Fibroblast of skin of right quadriceps (primary cell): Measurements from ENCODE around the gene EPB41L1.

Source experiments
- DNase-seq: peaks from one replicate; pipeline ENCODE4 v3.0.0-alpha.2; 2013

EPB41L1 gene

DNA sequence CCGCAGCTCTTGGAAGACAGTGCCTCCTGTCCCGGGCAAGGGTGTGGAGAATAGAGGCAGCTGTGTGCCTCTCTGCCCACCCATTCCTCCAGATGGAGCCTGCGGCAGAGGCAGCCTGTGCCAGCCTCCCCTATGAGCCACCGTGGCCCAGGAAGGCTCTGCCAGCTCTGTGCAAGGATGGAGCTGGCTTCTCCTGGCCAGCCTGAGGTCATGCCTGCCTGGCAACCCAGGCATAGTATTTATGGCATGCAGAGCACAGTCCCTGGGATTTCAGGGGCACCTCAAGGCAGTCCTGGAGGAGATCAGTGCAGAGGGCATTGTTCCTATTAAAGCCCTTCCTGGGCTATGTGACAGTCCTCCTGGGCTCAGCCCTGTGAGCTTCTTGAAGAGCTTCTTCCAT, 1.5 kb downstream of the EPB41L1 start:
- DNase-seq = no peak

DNA sequence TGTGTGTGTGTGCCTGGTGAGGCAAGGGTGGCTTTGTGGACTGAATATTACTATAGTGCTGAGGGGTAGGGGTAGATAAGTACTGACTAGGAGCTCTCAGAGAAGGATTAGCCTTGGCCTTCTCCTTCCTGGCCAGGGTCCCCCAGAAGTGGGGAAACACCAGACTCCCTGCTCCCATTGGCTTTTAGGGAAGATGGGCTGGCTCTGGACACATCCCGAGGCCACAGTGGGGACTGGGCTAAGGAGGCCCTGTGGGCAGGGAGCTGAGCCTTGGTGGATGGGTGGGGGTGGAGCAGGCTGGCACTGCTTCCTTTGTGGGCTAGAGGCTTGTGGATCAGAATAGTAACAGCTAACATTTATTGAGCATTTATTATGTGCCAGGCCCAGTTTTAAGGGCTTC, 3.1 kb downstream of the EPB41L1 start:
- DNase-seq = no peak

- no peak for DNase-seq
Measured at GRCh38 chr20:36158160-36158741, 3.7 kb downstream of the EPB41L1 start.

GRCh38 chr20:36159833-36160232, 5.3 kb downstream of the EPB41L1 start:
- DNase-seq = no peak

- DNase-seq = no peak
Measured at GRCh38 chr20:36162272-36162966, 7.9 kb downstream of the EPB41L1 start.

DNA sequence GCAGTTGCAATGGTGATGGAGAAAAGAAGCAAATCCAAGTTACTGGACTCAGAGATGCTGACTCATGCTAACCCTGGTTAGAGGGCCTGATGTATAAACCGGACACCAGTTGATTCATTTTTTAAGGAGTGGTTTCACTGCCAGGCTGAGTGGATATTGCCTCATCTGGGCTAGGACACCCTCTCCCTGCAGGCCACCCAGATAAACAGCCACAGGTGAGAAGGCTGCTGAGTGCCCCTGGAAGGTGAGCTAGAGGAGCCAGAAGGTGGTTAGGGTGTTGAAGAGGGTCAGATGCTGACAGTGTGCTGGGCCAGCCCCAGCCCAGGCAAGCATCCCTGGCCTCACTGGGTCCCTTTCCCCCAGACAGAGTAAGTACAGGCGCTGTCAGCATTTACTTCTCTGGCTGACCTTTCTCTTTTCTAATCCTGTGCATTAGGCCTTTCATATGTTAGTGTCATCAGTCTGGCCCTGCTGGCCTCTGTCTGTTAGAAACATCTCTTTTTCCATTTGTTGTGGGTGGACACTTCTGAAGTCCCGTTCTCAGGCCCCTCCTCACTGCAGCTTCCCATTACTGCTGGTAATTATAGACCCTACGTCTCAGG, 13.5 kb downstream of the EPB41L1 start:
- DNase-seq = no peak

DNA sequence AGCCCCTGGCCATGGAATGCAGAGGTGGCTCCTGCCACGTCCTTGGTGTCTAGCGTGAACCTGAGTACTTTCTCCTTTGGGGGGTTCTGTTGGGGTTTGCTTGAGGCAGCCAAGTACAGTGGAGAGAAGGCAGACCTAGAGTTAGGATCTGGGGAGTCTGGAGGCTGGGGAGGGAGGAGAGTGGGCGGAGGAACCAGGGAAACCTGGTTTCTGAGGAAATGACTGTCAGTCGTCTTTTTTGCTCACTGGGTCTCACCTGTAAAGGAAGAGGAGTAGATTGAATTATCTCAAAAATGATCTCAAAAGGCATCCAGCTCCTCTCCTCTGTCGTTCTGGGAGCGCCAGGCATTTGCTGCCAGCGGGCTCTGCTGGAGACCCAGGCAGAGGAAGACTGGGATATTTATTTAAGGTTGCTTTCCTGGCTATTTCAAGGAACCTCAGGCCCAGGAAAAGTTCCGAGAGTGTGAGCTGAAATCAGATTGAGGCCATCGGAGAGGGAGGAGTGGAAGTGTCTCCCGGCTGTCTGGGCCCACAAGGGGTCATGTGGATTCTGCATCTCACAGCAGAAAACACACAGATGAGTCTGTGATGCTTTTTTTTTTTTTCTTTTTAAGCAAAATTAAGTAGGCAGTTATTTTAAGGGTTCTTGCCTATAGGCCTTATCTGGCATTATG, 16.1 kb downstream of the EPB41L1 start:
- no peak for DNase-seq

DNA sequence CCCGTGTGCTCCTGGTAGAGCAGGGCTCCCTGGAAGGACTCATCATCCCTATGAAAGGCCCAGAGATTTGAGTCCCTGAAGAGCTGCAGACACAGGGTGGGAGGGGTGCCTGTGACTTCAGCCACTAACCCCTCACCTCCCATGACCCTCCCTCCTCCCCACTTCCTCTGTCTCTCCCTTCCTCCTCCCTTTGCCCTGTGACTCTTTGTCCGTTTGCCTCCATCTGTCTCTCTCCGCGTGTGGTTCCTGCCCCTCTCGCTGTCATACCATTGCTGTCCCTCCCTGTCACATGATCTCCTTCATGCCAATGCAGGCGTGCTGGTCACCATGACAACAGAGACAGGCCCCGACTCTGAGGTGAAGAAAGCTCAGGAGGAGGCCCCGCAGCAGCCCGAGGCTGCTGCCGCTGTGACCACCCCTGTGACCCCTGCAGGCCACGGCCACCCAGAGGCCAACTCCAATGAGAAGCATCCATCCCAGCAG, 19.0 kb downstream of the EPB41L1 start:
- peak; percentile 48 for DNase-seq

DNA sequence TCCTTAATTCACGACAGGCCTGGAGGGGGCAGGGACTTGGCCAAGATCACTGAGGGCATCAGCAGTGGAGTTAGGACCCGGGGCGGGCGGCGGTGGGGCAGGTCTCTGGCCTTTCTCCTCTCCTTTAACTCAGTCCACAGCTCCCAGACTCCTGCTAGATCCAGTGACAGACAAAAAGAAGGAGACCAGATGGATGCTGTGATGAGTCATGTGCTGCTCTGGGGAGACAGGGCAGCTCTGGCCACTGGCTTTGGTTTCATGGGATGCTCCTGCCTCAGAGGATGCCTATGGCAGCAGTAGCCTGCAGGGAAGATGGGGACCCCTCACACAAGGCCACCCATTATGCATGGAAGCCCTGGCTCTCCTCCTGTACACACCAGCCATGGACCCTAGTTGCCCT, 20.5 kb downstream of the EPB41L1 start:
- DNase-seq = peak; percentile 14

GRCh38 chr20:36175475-36175995, 21.0 kb downstream of the EPB41L1 start:
- DNase-seq = no peak

GRCh38 chr20:36177716-36178115, 23.2 kb downstream of the EPB41L1 start:
- DNase-seq = no peak

DNA sequence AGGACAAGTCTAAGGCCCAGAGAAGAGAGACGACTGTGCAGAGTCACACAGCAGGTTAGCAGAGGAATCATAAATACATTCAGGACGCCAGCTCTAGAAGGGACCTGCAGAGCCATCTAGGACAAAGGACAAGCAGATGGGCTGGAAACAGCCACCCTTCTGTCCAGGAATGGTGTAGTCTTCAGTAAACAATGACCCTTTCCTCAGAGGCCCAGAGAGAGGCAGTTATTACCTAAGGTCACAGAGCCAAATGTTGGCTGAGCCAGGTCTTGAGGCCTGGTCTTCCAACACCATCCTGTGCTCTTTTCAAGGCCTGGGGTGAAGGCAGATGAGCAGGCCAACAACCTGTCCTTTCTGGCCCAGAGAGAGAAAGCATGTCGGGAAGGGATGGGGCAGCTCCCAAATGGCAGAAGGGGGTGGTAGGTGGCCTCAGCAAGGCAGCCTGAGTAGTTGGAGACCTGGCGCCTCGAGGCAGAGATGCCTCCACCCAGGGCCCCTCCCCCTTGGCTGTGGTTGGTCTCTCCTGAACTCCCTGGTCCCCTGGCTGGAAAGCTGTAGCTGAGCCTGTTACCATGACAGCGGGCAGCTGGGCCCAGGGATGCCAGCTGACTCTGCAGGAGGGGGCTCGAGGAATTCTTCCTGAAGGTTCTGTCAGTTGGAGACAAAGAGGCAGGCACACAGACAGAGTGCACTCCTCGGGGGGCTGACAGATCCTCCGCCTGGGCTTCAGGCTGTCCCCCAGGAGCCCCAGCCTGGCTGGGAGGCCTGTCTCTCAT, 24.8 kb downstream of the EPB41L1 start:
- DNase-seq = no peak

DNA sequence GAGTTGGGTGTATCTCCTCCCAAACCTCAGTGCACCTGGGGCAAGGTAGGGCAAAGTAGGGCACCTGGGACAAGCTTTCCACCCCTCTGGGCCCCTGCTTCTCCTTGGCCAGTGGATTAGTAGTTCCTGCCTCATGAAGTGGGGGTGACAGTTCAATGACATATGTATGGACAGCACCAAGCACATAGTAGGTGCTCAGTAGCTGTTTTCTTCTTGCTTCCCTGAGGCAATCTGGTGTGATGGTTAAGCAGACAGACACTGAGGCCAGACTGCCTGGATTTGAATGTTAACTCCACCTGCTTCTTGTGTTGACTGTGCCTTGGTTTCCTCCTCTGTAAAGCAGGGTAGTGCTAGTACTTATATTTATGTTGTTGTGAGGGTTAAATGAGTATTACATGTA, 25.8 kb downstream of the EPB41L1 start:
- DNase-seq = no peak

GRCh38 chr20:36181934-36182603, 27.5 kb downstream of the EPB41L1 start:
- DNase-seq = no peak

DNA sequence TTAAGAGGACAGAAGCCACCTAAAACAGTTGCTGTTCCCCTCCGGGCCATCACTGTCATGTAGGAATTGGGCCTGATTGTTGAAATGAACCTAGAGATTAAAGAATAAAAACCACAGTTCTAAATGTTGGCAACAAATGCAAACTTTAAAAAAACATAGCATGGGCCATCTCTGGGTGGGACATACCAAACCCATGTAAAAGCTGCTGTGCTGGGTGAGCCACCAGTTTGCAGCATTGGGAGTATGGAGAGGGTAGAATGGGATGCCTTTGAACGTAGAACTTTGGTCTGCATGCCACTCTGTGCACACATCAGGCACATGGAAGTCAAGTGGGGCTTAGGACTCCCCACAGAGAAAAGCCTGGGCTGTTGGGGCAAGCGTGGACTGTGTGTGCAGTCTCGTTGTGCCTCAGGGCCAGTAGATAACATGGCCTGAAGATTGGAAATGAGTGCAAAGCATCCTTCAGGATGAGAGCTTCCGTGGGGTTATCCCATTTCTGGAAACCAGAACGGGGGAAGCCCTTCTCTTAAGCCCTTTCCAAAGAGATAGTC, 28.1 kb downstream of the EPB41L1 start:
- no peak for DNase-seq

DNA sequence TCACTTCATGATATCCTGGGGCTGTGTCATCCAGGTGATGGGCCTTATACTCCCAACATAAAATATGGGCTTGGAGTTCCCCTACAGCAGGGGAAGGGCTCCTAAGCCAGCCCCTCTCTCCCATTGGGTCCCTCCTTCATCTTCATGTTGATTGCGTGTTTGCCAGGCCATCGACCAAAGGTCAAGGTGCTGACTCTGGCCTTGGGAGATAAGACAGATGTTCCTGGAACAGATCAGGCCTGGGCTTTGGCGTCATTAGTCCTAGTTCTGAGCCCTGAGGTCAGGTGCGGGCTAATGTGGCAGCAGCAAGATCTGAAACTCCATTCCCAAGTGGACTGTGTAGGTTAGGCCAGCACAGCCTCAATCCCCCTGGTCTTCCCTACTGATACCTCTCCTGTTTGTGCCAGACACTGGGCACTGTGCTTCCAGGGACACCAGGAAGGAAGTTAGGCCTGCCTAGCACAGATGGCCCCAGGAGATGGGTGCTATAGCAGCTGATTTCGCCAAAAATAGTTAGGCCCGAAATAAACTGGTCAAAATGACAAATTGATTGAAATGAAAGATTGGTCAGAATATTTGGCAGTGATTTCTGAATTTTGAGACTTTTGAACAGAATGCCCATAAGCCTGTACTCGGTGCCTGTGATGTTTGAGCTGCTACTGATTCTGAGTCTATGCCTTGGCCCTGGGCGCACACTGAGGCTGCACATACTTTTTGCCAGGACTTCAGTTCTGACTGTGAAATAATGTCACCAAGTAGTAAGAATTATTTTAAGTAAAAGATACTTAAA, 28.8 kb downstream of the EPB41L1 start:
- no peak for DNase-seq

DNA sequence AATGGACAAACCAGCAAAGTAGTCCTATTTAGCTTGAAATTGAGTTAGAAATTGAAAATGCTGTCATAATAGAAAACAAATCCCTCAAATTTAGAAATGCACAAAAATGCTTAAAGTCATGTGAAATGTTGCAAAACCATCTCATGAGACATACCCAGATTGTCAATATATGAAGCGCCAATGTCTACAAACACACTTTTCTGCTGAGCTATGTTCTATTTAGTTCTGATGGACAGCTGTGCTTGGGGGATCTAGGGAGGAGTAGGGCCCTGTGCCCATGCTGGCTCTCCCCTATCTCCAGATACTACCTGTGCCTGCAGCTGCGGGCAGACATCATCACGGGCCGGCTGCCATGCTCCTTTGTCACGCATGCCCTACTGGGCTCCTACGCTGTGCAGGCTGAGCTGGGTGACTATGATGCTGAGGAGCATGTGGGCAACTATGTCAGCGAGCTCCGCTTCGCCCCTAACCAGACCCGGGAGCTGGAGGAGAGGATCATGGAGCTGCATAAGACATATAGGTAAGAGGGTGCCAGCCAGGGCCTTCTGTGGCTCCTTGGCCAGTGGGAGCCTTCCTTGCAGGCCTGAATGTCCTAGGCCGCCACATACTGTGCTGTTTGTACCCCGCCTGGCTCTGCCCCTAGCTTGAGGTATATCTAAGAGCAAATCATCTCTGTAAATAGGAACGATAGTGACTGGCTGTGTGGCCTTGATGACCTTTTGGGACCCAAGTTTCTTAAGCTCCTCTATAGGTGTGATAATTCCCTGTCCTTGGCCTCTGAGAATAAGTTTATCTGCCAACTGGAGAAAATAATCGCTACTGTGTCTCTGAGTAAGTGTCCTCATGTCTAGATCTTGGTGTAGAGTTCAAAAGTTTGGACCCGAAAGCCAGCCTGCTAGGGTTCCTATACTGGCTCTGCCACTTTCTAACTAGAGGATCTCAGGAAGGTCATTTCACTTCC, 30.6 kb downstream of the EPB41L1 start:
- no peak for DNase-seq

GRCh38 chr20:36193977-36194712, 39.6 kb downstream of the EPB41L1 start:
- DNase-seq = no peak

DNA sequence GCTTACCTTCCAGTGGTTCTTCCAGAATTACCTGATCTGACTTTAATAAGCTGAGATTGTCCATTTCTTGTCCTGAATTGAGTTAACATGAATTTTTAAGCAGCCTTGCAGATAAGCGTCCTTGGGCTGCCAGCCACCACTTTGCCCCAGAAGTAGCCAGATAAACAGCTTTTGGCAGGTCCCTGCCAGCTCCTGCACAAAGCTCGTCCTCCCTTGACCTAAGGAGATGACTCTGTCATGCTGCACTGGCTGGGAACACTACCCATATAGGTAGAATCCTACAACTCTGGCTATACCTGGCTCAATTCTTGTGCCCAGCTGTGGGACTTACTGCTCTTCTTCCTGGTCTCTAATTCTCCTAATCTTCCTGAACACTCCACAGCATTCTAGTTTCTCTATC, 42.1 kb downstream of the EPB41L1 start:
- DNase-seq = no peak
